Osteocyte (in vitro differentiated cells): ENCODE results near the gene WASHC2A. TPM values are rescaled to one million over a fixed set of nuclear protein-coding genes. Genes with fewer than 3 reads are reported as not detected.
A peak's percentile ranks its signal among the peaks of the same experiment; 100 is the strongest.
"Not testable (repeated sequence)": the region's sequence is repeated elsewhere in the genome, so short reads cannot be mapped to it uniquely, and the experiment has no call there.

Experiments used
- DNase-seq: peaks from one replicate; pipeline ENCODE4 v3.0.0; 2021; ENCODE audit warnings: mixed read lengths; ENCODE audit not compliant: unreplicated experiment; ENCODE audit errors: extremely low spot score
- H3K27ac Mint-ChIP-seq: one replicate; pipeline ENCODE4 v1.8.0; 2021; ENCODE audit warnings: mild to moderate bottlenecking, mixed read lengths; ENCODE audit not compliant: unreplicated experiment
- H3K27me3 Mint-ChIP-seq: one replicate; pipeline ENCODE4 v1.8.0; 2021; ENCODE audit warnings: mixed read lengths; ENCODE audit not compliant: unreplicated experiment
- H3K36me3 Mint-ChIP-seq: one replicate; pipeline ENCODE4 v1.8.0; 2021; ENCODE audit warnings: mixed read lengths; ENCODE audit not compliant: unreplicated experiment
- H3K4me1 Mint-ChIP-seq: one replicate; pipeline ENCODE4 v1.8.0; 2021; ENCODE audit warnings: mixed read lengths; ENCODE audit not compliant: unreplicated experiment
- H3K4me3 Mint-ChIP-seq: one replicate; pipeline ENCODE4 v1.8.0; 2021; ENCODE audit warnings: mild to moderate bottlenecking, moderate library complexity, mixed read lengths; ENCODE audit not compliant: unreplicated experiment
- H3K9me3 Mint-ChIP-seq: one replicate; pipeline ENCODE4 v1.8.0; 2021; ENCODE audit warnings: mixed read lengths; ENCODE audit not compliant: unreplicated experiment
- total RNA-seq: library from RNA; stranded (reverse); gene quantifications from 2 replicates; pipeline ENCODE4 v1.2.1, GENCODE V29; 2021
- TF ChIP-seq, protein P1 (sequence below): fragments of 200-600 bp; sonication (generic); IDR thresholded peaks from 2 replicates; pipeline ENCODE4 v1.5.0; 2021; ENCODE audit warnings: antibody characterized with exemption, mild to moderate bottlenecking, moderate library complexity

The WASHC2A gene
- total RNA-seq, 1 donor from 2014 or later: 58.2 TPM

GRCh38 chr10:50056654-50057053 lies 11.1 kb upstream of the WASHC2A start:
- not testable (repeated sequence) for H3K4me3 Mint-ChIP-seq, H3K9me3 Mint-ChIP-seq, DNase-seq, H3K36me3 Mint-ChIP-seq, H3K27ac Mint-ChIP-seq, H3K4me1 Mint-ChIP-seq
- H3K27me3 Mint-ChIP-seq: peaks cover 34% of the 10 kb centered on the region

- H3K4me3 Mint-ChIP-seq, H3K4me1 Mint-ChIP-seq, H3K36me3 Mint-ChIP-seq, H3K9me3 Mint-ChIP-seq, H3K27ac Mint-ChIP-seq, DNase-seq: not testable (repeated sequence)
- peaks cover 43% of the 10 kb centered on the region for H3K27me3 Mint-ChIP-seq
Measured at GRCh38 chr10:50058727-50059126, 9.0 kb upstream of the WASHC2A start.

DNA sequence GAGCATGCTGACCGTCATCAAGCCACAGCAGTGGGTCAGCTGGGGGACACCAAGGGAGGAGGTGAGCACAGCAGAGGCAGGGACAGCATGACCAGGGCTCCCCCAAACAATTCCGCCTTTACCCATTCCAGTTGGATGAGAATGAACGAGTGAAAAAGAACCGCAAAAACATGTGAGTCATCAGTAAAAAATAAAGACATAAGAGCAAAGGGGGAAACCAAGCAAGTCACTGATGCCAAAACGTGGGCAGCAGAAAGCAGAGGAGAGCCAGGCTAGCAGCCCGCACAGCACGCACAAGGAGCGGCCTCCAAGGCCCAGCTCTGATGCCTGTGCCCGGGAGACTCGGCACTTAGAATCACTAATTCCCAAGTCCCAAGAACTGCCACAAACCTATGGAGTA lies 7.8 kb upstream of the WASHC2A start:
- H3K27ac Mint-ChIP-seq, H3K4me3 Mint-ChIP-seq, H3K9me3 Mint-ChIP-seq, H3K36me3 Mint-ChIP-seq, H3K4me1 Mint-ChIP-seq, DNase-seq: not testable (repeated sequence)
- peaks cover 43% of the 10 kb centered on the region for H3K27me3 Mint-ChIP-seq

DNA sequence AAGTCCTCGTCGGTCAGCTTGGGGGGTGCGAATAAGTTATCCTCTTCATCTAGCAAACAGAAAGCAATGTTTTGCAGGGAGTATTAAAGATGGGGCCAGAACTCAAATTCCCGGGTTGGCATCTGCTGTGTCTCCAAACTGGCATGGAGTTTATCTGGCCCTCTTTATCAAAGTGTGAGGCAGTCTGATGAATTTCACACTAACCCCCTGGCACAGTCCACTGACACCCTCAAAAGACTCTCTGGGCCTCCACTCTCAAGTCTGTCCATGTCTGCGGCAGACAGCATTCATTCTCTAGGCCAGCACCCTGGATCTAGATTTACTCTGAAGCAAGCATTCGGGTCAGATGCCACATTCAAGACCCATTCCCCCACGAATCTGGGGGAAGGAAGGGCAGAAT lies 6.2 kb upstream of the WASHC2A start:
- not testable (repeated sequence) for H3K4me1 Mint-ChIP-seq, H3K27ac Mint-ChIP-seq, DNase-seq, H3K9me3 Mint-ChIP-seq, H3K36me3 Mint-ChIP-seq, H3K4me3 Mint-ChIP-seq
- peaks cover 38% of the 10 kb centered on the region for H3K27me3 Mint-ChIP-seq

DNA sequence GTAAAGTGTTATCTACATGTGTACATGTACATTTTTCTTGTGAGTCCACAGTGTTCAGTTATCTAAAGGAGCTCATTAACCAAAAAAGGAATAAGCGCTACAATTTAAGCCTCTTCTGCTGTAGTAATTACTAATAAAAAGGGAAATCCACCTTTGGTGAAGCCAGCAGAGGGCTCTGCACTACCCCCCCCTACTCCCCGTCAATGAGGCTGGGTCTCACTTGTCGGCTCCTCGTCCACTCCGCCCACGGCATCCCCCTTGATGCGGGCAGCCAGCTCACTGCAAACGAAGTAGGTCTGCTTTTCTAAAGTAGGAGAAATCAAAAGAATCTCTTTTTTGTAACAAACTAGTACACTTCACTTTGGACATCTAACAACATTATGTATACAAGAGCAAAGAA lies 4.7 kb upstream of the WASHC2A start:
- Mint-ChIP-seq H3K27ac (no peak overlapping the region), H3K9me3 (no peaks in the 10 kb centered on the region), H3K36me3 (no peaks in the 10 kb centered on the region), H3K4me1 (peaks cover 6% of the 10 kb centered on the region), H3K4me3 (no peak overlapping the region), H3K27me3 (peaks cover 27% of the 10 kb centered on the region)
- TF ChIP-seq, protein P1, sequence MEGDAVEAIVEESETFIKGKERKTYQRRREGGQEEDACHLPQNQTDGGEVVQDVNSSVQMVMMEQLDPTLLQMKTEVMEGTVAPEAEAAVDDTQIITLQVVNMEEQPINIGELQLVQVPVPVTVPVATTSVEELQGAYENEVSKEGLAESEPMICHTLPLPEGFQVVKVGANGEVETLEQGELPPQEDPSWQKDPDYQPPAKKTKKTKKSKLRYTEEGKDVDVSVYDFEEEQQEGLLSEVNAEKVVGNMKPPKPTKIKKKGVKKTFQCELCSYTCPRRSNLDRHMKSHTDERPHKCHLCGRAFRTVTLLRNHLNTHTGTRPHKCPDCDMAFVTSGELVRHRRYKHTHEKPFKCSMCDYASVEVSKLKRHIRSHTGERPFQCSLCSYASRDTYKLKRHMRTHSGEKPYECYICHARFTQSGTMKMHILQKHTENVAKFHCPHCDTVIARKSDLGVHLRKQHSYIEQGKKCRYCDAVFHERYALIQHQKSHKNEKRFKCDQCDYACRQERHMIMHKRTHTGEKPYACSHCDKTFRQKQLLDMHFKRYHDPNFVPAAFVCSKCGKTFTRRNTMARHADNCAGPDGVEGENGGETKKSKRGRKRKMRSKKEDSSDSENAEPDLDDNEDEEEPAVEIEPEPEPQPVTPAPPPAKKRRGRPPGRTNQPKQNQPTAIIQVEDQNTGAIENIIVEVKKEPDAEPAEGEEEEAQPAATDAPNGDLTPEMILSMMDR: no peak
- no peak for DNase-seq

- H3K4me3 Mint-ChIP-seq: peak overlapping the region; percentile 79
- not testable (repeated sequence) for H3K36me3 Mint-ChIP-seq
Measured at GRCh38 chr10:50068352-50068659, 552 bp downstream of the WASHC2A start.

DNA sequence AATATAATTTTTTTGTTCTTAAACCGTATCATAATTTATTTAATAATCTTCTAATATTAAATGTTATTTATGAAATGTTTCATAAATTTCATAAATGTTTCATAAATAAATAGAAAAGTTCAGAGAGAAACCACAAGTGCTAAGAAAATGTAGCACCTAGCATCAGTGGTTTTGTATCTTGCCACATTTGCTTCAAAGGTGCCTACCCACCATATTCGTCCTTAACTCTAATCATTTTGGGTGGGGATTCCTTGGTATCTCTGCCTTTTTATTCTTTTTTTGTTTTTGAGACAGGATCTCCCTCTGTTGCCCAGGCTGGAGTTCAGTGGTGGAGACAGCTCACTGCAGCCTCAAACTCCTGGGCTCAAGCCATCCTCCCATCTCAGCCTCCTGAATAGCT lies 7.4 kb downstream of the WASHC2A start:
- H3K9me3 Mint-ChIP-seq, H3K36me3 Mint-ChIP-seq, H3K27me3 Mint-ChIP-seq, H3K4me1 Mint-ChIP-seq, DNase-seq, H3K4me3 Mint-ChIP-seq, H3K27ac Mint-ChIP-seq: not testable (repeated sequence)

More at GRCh38 chr10:50068352-50068659, 552 bp downstream of the WASHC2A start:
- not testable (repeated sequence) for H3K27me3 Mint-ChIP-seq, DNase-seq, H3K9me3 Mint-ChIP-seq, H3K27ac Mint-ChIP-seq
- peaks cover 14% of the 10 kb centered on the region for H3K4me1 Mint-ChIP-seq

GRCh38 chr10:50075544-50075943 lies 7.8 kb downstream of the WASHC2A start:
- not testable (repeated sequence) for H3K9me3 Mint-ChIP-seq, H3K27ac Mint-ChIP-seq, H3K36me3 Mint-ChIP-seq, H3K27me3 Mint-ChIP-seq, DNase-seq, H3K4me1 Mint-ChIP-seq, H3K4me3 Mint-ChIP-seq
- TF ChIP-seq, protein P1: peak; percentile 33

- not testable (repeated sequence) for DNase-seq, H3K36me3 Mint-ChIP-seq, H3K4me3 Mint-ChIP-seq, H3K4me1 Mint-ChIP-seq, H3K27me3 Mint-ChIP-seq, H3K9me3 Mint-ChIP-seq, H3K27ac Mint-ChIP-seq
Measured at GRCh38 chr10:50091304-50091703, 23.6 kb downstream of the WASHC2A start.

DNA sequence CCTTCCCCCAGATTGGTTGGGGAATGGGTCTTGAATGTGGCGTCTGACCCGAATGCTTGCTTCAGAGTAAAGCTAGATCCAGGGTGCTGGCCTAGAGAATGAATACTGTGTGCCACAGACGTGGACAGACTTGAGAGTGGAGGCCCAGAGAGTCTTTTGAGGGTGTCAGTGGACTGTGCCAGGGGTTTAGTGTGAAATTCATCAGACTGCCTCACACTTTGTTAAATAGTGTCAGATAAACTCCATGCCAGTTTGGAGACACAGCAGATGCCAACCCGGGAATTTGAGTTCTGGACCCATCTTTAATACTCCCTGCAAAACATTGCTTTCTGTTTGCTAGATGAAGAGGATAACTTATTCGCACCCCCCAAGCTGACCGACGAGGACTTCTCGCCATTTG lies 25.2 kb downstream of the WASHC2A start:
- not testable (repeated sequence) for DNase-seq, H3K27me3 Mint-ChIP-seq, H3K4me1 Mint-ChIP-seq, H3K9me3 Mint-ChIP-seq, H3K36me3 Mint-ChIP-seq, H3K27ac Mint-ChIP-seq, H3K4me3 Mint-ChIP-seq

- not testable (repeated sequence) for DNase-seq, H3K36me3 Mint-ChIP-seq, H3K4me1 Mint-ChIP-seq, H3K4me3 Mint-ChIP-seq, H3K27ac Mint-ChIP-seq, H3K27me3 Mint-ChIP-seq, H3K9me3 Mint-ChIP-seq
Measured at GRCh38 chr10:50094630-50095029, 26.9 kb downstream of the WASHC2A start.
